HCT116 (cell line): ENCODE measurements around the gene UGT2A2. TPM values are rescaled to one million over a fixed set of nuclear protein-coding genes. Genes with fewer than 3 reads are reported as not detected.

Experiments used
- ATAC-seq: fragments of 200-7000 bp; cut with Tn5 transposase; 2 replicates; pipeline ENCODE4 v1.9.1; 2020; ENCODE audit warnings: mild to moderate bottlenecking, moderate library complexity
- BruUV-seq: library from RNA; stranded (reverse); fragments of 400-500 nt; replicated peaks from 2 replicates; lab custom pipeline; 2021; lab: Mats Ljungman, UMichigan
- CTCF ChIA-PET: fragments of 300-600 bp; sonication (Branson Sonifier 250); formaldehyde crosslinking; loops from one replicate; lab custom pipeline; 2021; ENCODE audit warnings: antibody characterized with exemption; lab: Charles Lee
- POLR2A ChIA-PET: fragments of 300-600, 350-600 bp; sonication (Branson Sonifier 250); formaldehyde crosslinking; loops from one replicate; lab custom pipeline; 2021; ENCODE audit warnings: antibody characterized with exemption; lab: Charles Lee
- RAD21 ChIA-PET, 2 experiments: fragments of 300-600 bp; sonication (Branson Sonifier 250); formaldehyde crosslinking; loops; one replicate each; lab custom pipeline; 2023; ENCODE audit warnings: low total read pairs in 2 of 2; ENCODE audit not compliant: uncharacterized antibody in 2 of 2, unreplicated experiment in 2 of 2, low non-redundant PET in 1 of 2; lab: Charles Lee
- DNase-seq: peaks from one replicate; pipeline ENCODE4 v3.0.0-alpha.2; 2010; ENCODE audit warnings: low read depth, low spot score
- H2AFZ ChIP-seq: fragments of 200-600 bp; shearing (Covaris generic), sonication (generic); 2 replicates; pipeline ENCODE4 v1.6.1; 2017; ENCODE audit warnings: low read depth, mixed run types, mixed read lengths, antibody characterized with exemption, low read length; ENCODE audit not compliant: poor library complexity, severe bottlenecking
- H3K27ac ChIP-seq: 2 replicates; pipeline ENCODE4 v1.5.1; 2012; ENCODE audit warnings: low read depth, low read length
- H3K27me3 ChIP-seq: fragments of 200-600 bp; sonication (generic); 2 replicates; pipeline ENCODE4 v1.6.1; 2016; ENCODE audit warnings: mixed run types, low read length, mixed read lengths; ENCODE audit not compliant: insufficient read depth
- H3K36me3 ChIP-seq, 2 experiments: fragments of 200-500 bp in 1 of 2; fragments of 200-600 bp in 1 of 2; sonication (Bioruptor generic) in 1 of 2; sonication (generic) in 1 of 2; 2 replicates each; pipeline versions ENCODE4 v1.5.1 to v1.6.1; 2014 to 2016; ENCODE audit warnings: low read length in 2 of 2, inconsistent platforms in 1 of 2, mixed read lengths in 1 of 2, mixed run types in 1 of 2; ENCODE audit not compliant: insufficient read depth in 2 of 2, control insufficient read depth in 1 of 2
- H3K4me1 ChIP-seq, 2 experiments: fragments of 200-600 bp in 1 of 2; sonication (generic) in 1 of 2; 2 replicates each; pipeline versions ENCODE4 v1.5.1 to v1.6.1; 2012 to 2017; ENCODE audit warnings: low read length in 2 of 2, inconsistent platforms in 1 of 2, mild to moderate bottlenecking in 1 of 2, mixed read lengths in 1 of 2, mixed run types in 1 of 2, moderate library complexity in 1 of 2; ENCODE audit not compliant: insufficient read depth in 2 of 2, control insufficient read depth in 1 of 2
- H3K4me2 ChIP-seq: fragments of 200-600 bp; sonication (generic); 2 replicates; pipeline ENCODE4 v1.6.1; 2017; ENCODE audit warnings: mixed run types, low read length, mixed read lengths
- H3K4me3 ChIP-seq, 2 experiments: fragments of 200-600 bp in 1 of 2; sonication (generic) in 1 of 2; replicated peaks in 1 of 2; 2 replicates each; pipeline ENCODE4 v1.5.1; 2011 to 2016; ENCODE audit warnings: low read length in 2 of 2, control low read depth in 1 of 2, low read depth in 1 of 2, mild to moderate bottlenecking in 1 of 2, mixed read lengths in 1 of 2, mixed run types in 1 of 2
- H3K79me2 ChIP-seq: fragments of 200-600 bp; sonication (generic); 2 replicates; pipeline ENCODE4 v1.6.1; 2017; ENCODE audit warnings: mild to moderate bottlenecking, mixed run types, low read length, moderate library complexity, mixed read lengths; ENCODE audit not compliant: insufficient read depth
- H3K9ac ChIP-seq: fragments of 200-600 bp; sonication (generic); 2 replicates; pipeline ENCODE4 v1.6.1; 2016; ENCODE audit warnings: low read length, mixed read lengths
- H3K9me2 ChIP-seq: fragments of 200-600 bp; sonication (generic), shearing (Covaris generic); 2 replicates; pipeline ENCODE4 v1.6.1; 2017; ENCODE audit warnings: mixed run types, mild to moderate bottlenecking, moderate library complexity; ENCODE audit not compliant: insufficient read depth
- H3K9me3 ChIP-seq, 2 experiments: fragments of 200-500 bp in 1 of 2; fragments of 200-600 bp in 1 of 2; sonication (Bioruptor generic) in 1 of 2; sonication (generic) in 1 of 2; 2 replicates each; pipeline ENCODE4 v1.6.1; 2014 to 2017; ENCODE audit warnings: low read length in 2 of 2, mixed read lengths in 2 of 2, inconsistent platforms in 1 of 2, low read depth in 1 of 2, mild to moderate bottlenecking in 1 of 2, mixed run types in 1 of 2, moderate library complexity in 1 of 2; ENCODE audit not compliant: control insufficient read depth in 1 of 2, insufficient read depth in 1 of 2
- H4K20me1 ChIP-seq: fragments of 200-600 bp; sonication (generic), shearing (Covaris generic); 2 replicates; pipeline ENCODE4 v1.6.1; 2017; ENCODE audit warnings: mixed run types, mild to moderate bottlenecking, moderate library complexity; ENCODE audit not compliant: insufficient read depth
- EGR1 ChIP-seq: IDR thresholded peaks from 2 replicates; pipeline ENCODE4 v1.6.1; 2012; ENCODE audit warnings: low read depth
- ELF1 ChIP-seq: IDR thresholded peaks from 2 replicates; pipeline ENCODE4 v1.6.1; 2012; ENCODE audit warnings: low read depth, borderline replicate concordance
- EZH2 ChIP-seq: fragments of 200-600 bp; sonication (generic); IDR thresholded peaks from 2 replicates; pipeline ENCODE4 v1.6.1; 2017; ENCODE audit warnings: antibody characterized with exemption, mixed run types
- EZH2phosphoT487 ChIP-seq: fragments of 200-600 bp; IDR thresholded peaks from 2 replicates; pipeline ENCODE4 v1.6.1; 2018; ENCODE audit warnings: antibody characterized with exemption, borderline replicate concordance
- POLR2A ChIP-seq: IDR thresholded peaks from 2 replicates; pipeline ENCODE4 v1.7.0; 2011; ENCODE audit warnings: borderline replicate concordance; ENCODE audit not compliant: insufficient read depth, insufficient read length; ENCODE audit errors: extremely low read depth
- RAD21 ChIP-seq: IDR thresholded peaks from 2 replicates; pipeline ENCODE4 v1.6.1; 2012; ENCODE audit warnings: low read depth, mild to moderate bottlenecking
- SIN3A ChIP-seq: IDR thresholded peaks from 2 replicates; pipeline ENCODE4 v1.6.1; 2012; ENCODE audit warnings: low read depth
- SRF ChIP-seq: IDR thresholded peaks from 2 replicates; pipeline ENCODE4 v1.6.1; 2012; ENCODE audit warnings: low read depth
- TCF7L2 ChIP-seq: IDR thresholded peaks from 2 replicates; pipeline ENCODE4 v1.7.0; 2011; ENCODE audit warnings: borderline replicate concordance, inconsistent platforms; ENCODE audit not compliant: insufficient read depth, insufficient read length; ENCODE audit errors: extremely low read depth
- ZFX ChIP-seq: fragments of 450-650 bp; IDR thresholded peaks from 2 replicates; pipeline ENCODE4 v1.6.1; 2017
- ZNF274 ChIP-seq: fragments of 200-500 bp; sonication (Bioruptor generic); IDR thresholded peaks from 2 replicates; pipeline ENCODE4 v1.6.1; 2014; ENCODE audit warnings: mild to moderate bottlenecking, low read depth, low read length, inconsistent platforms
- intact Hi-C: fragments of 100-400 bp; cut with micrococcal nuclease; formaldehyde crosslinking; loops from 2 replicates; pipeline ENCODE4 v1.10.0; 2022
- total RNA-seq: library from RNA; stranded (reverse); gene quantifications from one replicate; pipeline ENCODE4 v1.2.1, GENCODE V29; 2021; ENCODE audit not compliant: unreplicated experiment
- TF ChIP-seq, protein P1 (sequence below): IDR thresholded peaks from 2 replicates; pipeline ENCODE4 v1.6.1; 2012
- TF ChIP-seq, protein P2 (sequence below): IDR thresholded peaks from 2 replicates; pipeline ENCODE4 v1.6.1; 2012
- TF ChIP-seq, protein P3 (sequence below): IDR thresholded peaks from 2 replicates; pipeline ENCODE4 v1.6.1; 2011; ENCODE audit warnings: mild to moderate bottlenecking, low read length, moderate library complexity; ENCODE audit not compliant: insufficient replicate concordance; ENCODE audit errors: extremely low read depth

UGT2A2 gene
- total RNA-seq, 1 experiment from 2014 or later, result not detected

DNA sequence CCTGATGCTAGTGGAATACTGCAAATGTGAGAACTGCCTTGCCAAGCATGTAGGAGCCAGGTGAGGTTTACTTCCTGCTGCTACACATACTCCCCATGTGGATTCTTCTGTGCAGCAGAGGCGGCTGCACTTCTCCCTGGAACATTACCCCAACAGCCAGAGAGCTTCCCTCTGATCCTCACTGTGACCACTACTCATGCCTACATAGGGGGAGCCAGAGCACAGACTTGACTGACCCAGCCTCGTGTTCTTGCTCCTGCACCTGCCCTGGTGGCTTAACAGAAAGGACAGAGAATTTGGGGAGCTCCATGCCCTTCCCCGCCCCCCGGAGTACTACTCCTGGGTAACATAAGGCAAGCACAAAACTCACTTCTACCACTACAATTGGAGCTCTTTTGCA lies 38.4 kb downstream of the UGT2A2 start:
- TF ChIP-seq SIN3A (no peak), ZFX (no peak), EGR1 (no peak), EZH2 (no peak), SRF (no peak), ELF1 (no peak), RAD21 (no peak), POLR2A (no peak), EZH2phosphoT487 (no peak), TCF7L2 (no peak), ZNF274 (no peak)
- TF ChIP-seq, protein P1, sequence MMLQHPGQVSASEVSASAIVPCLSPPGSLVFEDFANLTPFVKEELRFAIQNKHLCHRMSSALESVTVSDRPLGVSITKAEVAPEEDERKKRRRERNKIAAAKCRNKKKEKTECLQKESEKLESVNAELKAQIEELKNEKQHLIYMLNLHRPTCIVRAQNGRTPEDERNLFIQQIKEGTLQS, result no peak
- TF ChIP-seq, protein P2, sequence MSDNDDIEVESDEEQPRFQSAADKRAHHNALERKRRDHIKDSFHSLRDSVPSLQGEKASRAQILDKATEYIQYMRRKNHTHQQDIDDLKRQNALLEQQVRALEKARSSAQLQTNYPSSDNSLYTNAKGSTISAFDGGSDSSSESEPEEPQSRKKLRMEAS, result no peak
- no peak overlapping the region for H3K27ac ChIP-seq
- no peaks in the 10 kb centered on the region for H4K20me1 ChIP-seq
- H3K36me3 ChIP-seq, result no peaks in the 10 kb centered on the region
- H3K79me2 ChIP-seq, result no peaks in the 10 kb centered on the region
- no peaks in the 10 kb centered on the region for H3K9me2 ChIP-seq
- intact Hi-C loops, result no loop called here
- no peak for ATAC-seq
- no peak overlapping the region for H3K9ac ChIP-seq
- POLR2A ChIA-PET, result no interaction called here
- H3K27me3 ChIP-seq, result no peaks in the 10 kb centered on the region
- H2AFZ ChIP-seq, result no peak overlapping the region
- no peak overlapping the region for H3K4me2 ChIP-seq
- H3K4me1 ChIP-seq, result no peaks in the 10 kb centered on the region
- CTCF ChIA-PET, result no interaction called here
- no TSS peak for BruUV-seq
- no peaks in the 10 kb centered on the region for H3K9me3 ChIP-seq
- no peak overlapping the region for H3K4me3 ChIP-seq
- DNase-seq, result no peak
- RAD21 ChIA-PET, result no interaction called here

DNA sequence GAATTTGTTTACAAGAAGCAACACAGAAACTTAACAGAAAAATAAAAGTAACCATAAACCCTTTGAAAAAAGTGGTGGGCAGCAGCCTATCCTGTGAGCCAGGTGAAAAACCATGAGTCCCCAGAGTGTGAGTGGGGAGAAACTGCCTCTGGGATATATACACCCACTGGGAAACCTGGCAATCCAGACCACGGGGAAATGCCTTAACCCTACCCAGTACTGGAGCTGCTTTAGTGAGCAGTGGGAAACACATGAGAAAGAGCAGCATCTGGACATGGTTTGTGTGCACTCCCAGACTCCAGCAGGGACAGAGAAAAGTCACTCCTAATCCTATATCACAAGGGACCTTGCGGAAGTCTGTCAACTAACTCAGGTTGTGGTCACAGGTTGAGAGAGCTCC lies 39.4 kb downstream of the UGT2A2 start:
- POLR2A ChIA-PET, result no interaction called here
- H2AFZ ChIP-seq, result no peak overlapping the region
- TF ChIP-seq, protein P3, sequence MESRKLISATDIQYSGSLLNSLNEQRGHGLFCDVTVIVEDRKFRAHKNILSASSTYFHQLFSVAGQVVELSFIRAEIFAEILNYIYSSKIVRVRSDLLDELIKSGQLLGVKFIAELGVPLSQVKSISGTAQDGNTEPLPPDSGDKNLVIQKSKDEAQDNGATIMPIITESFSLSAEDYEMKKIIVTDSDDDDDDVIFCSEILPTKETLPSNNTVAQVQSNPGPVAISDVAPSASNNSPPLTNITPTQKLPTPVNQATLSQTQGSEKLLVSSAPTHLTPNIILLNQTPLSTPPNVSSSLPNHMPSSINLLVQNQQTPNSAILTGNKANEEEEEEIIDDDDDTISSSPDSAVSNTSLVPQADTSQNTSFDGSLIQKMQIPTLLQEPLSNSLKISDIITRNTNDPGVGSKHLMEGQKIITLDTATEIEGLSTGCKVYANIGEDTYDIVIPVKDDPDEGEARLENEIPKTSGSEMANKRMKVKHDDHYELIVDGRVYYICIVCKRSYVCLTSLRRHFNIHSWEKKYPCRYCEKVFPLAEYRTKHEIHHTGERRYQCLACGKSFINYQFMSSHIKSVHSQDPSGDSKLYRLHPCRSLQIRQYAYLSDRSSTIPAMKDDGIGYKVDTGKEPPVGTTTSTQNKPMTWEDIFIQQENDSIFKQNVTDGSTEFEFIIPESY, result no peak
- TF ChIP-seq SIN3A (no peak), EGR1 (no peak), SRF (no peak)
- TF ChIP-seq, protein P2, result no peak

More for the DNA sequence above, 39.4 kb downstream of the UGT2A2 start:
- H3K27ac ChIP-seq, result no peak overlapping the region
- H3K79me2 ChIP-seq, result no peaks in the 10 kb centered on the region
- H3K4me1 ChIP-seq, result no peaks in the 10 kb centered on the region
- intact Hi-C loops, result no loop called here
- ATAC-seq, result no peak
- no peaks in the 10 kb centered on the region for H3K36me3 ChIP-seq
- no peaks in the 10 kb centered on the region for H3K9me2 ChIP-seq
- H3K27me3 ChIP-seq, result no peaks in the 10 kb centered on the region
- no peak overlapping the region for H3K4me3 ChIP-seq
- no TSS peak for BruUV-seq
- no peaks in the 10 kb centered on the region for H4K20me1 ChIP-seq
- H3K9ac ChIP-seq, result no peak overlapping the region
- ChIA-PET CTCF (no interaction called here), RAD21 (no interaction called here)
- DNase-seq, result no peak
- no peaks in the 10 kb centered on the region for H3K9me3 ChIP-seq
- H3K4me2 ChIP-seq, result no peak overlapping the region
